ENCODE data around the gene NCKAP5.

DNA sequence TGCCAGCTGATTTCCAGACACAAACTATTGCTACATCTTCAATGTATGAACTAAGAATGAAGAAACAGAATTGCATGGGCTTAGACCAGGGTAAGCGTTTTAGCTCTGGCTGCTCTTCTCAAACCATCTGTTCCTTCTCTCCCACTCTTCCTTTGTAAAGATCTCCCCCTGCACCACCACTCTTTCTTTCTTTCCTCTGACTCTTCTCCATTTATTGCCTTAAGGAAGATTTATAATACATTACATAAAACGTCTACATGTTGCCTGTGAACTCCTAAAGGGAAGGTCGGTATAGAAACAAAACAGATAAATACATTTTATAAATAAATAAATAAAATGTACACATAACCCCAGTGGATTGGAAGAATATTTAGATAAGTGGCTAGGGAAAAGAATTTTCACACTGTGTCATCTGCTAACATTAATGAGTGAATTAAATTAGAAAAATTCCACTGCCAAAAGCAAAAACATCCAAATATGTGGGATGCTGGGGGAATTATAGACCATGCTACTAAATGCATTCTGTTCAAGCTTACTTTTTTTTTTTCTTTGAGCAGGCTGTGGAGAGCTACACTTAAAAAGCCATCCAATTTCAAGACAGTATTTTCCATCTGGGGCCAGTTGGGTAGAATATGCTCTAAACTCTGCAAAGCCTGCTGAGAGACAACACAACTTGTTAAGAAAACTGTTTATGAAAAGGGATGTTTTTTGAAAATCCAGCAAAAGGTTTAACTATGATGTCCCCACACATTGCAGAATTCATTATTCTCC lies 41.5 kb downstream of the NCKAP5 start:
- TF ChIP-seq SUZ12 (IDR thresholded peaks at IDR 0.05; ENCODE audit: extremely low read depth, insufficient read depth, insufficient read length) (no peak), ZNF274 (IDR thresholded peaks at IDR 0.05; ENCODE audit: low read depth, low read length) (no peak)

Data from NT2/D1 (cell line).